HEK293T (cell line): ENCODE results near the gene TEPSIN.

Source experiments
- FOXA1 ChIP-seq: fragments of 450-650 bp; IDR thresholded peaks from 2 replicates; pipeline ENCODE4 v1.6.1; 2016; ENCODE audit warnings: mild to moderate bottlenecking
- FOXK2 ChIP-seq: fragments of 450-650 bp; IDR thresholded peaks from 2 replicates; pipeline ENCODE4 v1.6.1; 2016; ENCODE audit warnings: mild to moderate bottlenecking
- TARDBP ChIP-seq: fragments of 450-650 bp; IDR thresholded peaks from 2 replicates; pipeline ENCODE4 v1.6.1; 2016

- TF ChIP-seq FOXA1, result no peak
- no peak for TF ChIP-seq FOXK2
- no peak for TF ChIP-seq TARDBP
These were observed 31.4 kb upstream of the TEPSIN start for GRCh38 chr17:81270279-81270678.
